ENCODE measurements around the gene PPFIA1. TPM values are rescaled to one million over a fixed set of nuclear protein-coding genes. Genes with fewer than 3 reads are reported as not detected.
"Not testable (repeated sequence)": the region's sequence is repeated elsewhere in the genome, so short reads cannot be mapped to it uniquely, and the experiment has no call there.

Gene PPFIA1
- total and polyA plus RNA-seq, 11 donors, result 15.8 to 53.1 (median 39.1) TPM

GRCh38 chr11:70383664-70384565, 113.4 kb downstream of the PPFIA1 start:
- DNase-seq, result no peak
- ATAC-seq, result no peak
- no peak overlapping the region for H3K4me3 ChIP-seq
- no peak for TF ChIP-seq POLR2A (IDR thresholded peaks at IDR 0.05)
- TF ChIP-seq CTCF (IDR thresholded peaks at IDR 0.05), result no peak
- H3K27me3 ChIP-seq, result no peaks in the 10 kb centered on the region
- H3K4me1 ChIP-seq, result no peaks in the 10 kb centered on the region
- peaks cover 0 to 60% (median 48%) of the 10 kb centered on the region in 9 donors for H3K36me3 ChIP-seq
- intact Hi-C loops (cut with DNase I), result no loop called here
- no peak overlapping the region for H3K27ac ChIP-seq
- 81 to 92% (median 88%) methylated on average over 10 to 11 of the region's 11 CpGs for WGBS, 4 donors
- H3K9me3 ChIP-seq, result no peaks in the 10 kb centered on the region

DNA sequence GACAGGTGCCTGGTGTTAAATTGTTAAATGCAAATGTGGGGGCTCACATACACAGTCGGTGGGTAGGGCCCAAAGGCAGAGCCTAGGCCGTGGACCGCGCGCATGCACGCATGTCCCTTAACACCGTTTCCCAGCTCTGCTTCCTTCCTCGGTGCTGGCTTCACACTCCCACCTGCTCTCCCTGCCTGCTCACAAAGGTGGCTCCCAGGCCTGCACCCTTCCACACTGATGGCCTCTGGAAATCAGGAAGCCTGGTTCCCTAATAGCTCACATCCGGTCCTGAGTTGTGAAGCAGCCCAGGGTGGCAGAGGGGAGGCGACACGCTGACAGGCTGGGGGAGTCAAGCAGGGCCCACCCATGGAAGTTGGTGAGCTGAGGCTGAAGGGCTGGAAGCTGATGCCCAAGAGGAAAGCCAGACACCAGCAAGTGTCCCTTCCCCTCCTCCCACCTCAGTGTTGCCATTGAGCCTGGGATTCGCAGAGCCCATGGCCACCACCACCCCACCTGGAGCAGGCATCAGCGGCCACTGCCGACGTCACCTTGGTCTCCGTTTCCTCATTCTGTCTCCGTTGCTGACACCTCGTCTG, 114.2 kb downstream of the PPFIA1 start:
- no peaks in the 10 kb centered on the region for H3K9me3 ChIP-seq
- H3K27ac ChIP-seq, result no peak overlapping the region
- TF ChIP-seq CTCF (IDR thresholded peaks at IDR 0.05), result no peak
- TF ChIP-seq POLR2A (IDR thresholded peaks at IDR 0.05), result no peak
- H3K36me3 ChIP-seq, result peaks cover 0 to 54% (median 41%) of the 10 kb centered on the region in 9 donors
- WGBS, 4 donors, result 85 to 87% (median 85%) methylated on average over 18 of the region's 18 CpGs
- H3K27me3 ChIP-seq, result peaks cover 0 to under 1% (median 0%) of the 10 kb centered on the region in 9 donors
- intact Hi-C loops (cut with DNase I), result no loop called here
- DNase-seq (no peak), ATAC-seq (peak in 1 of 4 donors; percentile 33)
- no peak overlapping the region for H3K4me3 ChIP-seq
- no peaks in the 10 kb centered on the region for H3K4me1 ChIP-seq

GRCh38 chr11:70387564-70387963, 117.1 kb downstream of the PPFIA1 start:
- Histone ChIP-seq H3K36me3 (peaks cover 0 to 29% (median 23%) of the 10 kb centered on the region in 9 donors), H3K9me3 (no peaks in the 10 kb centered on the region), H3K27ac (no peak overlapping the region), H3K4me1 (no peaks in the 10 kb centered on the region), H3K27me3 (peaks cover 0 to 7% (median 0%) of the 10 kb centered on the region in 9 donors), H3K4me3 (no peak overlapping the region)
- DNase-seq (no peak), ATAC-seq (no peak)
- intact Hi-C loops (cut with DNase I), result no loop called here
- 93 to 98% (median 97%) methylated on average over 4 of the region's 4 CpGs for WGBS, 4 donors
- TF ChIP-seq CTCF (IDR thresholded peaks at IDR 0.05) (no peak), POLR2A (IDR thresholded peaks at IDR 0.05) (no peak)

- WGBS, 4 donors, result 82 to 92% (median 90%) methylated on average over 6 of the region's 6 CpGs
- intact Hi-C loops (cut with DNase I), result no loop called here
Observed at GRCh38 chr11:70389201-70389600, 118.7 kb downstream of the PPFIA1 start.

DNA sequence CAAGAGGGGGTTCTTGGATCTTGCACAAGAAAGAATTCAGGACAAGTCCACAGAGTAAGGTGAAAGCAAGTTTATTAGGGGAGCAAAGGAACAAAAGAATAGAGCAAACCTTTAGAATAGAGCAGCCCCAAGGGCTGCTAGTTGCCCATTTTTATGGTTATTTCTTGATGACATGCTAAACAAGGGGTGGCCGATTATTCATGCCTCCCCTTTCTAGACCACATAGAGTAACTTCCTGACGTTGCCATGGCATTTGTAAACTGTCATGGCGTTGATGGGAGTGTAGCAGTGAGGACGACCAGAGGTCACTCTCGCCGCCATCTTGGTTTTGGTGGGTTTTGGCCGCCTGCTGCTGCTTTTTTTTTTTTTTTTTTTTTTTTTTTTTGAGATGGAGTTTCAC, 120.4 kb downstream of the PPFIA1 start:
- not testable (repeated sequence) for ATAC-seq, H3K4me3 ChIP-seq, DNase-seq, H3K4me1 ChIP-seq, H3K27ac ChIP-seq, H3K9me3 ChIP-seq, H3K36me3 ChIP-seq
- H3K27me3 ChIP-seq, result peaks cover 0 to 37% (median 0%) of the 10 kb centered on the region in 9 donors
- 95 to 96% (median 95%) methylated on average over 7 of the region's 7 CpGs for WGBS, 4 donors
- intact Hi-C loops (cut with DNase I), result loop anchor here in 1 of 10 donors (10.0 kb wide), 1 partner anchor 116 kb away; the partner anchor contains the start of gene PPFIA1

More at GRCh38 chr11:70389201-70389600, 118.7 kb downstream of the PPFIA1 start:
- Histone ChIP-seq H3K9me3 (no peaks in the 10 kb centered on the region), H3K4me1 (no peaks in the 10 kb centered on the region), H3K27me3 (peaks cover 0 to 22% (median 0%) of the 10 kb centered on the region in 9 donors), H3K27ac (no peak overlapping the region), H3K36me3 (peaks cover 0 to 13% (median 10%) of the 10 kb centered on the region in 9 donors), H3K4me3 (no peak overlapping the region)
- TF ChIP-seq POLR2A (IDR thresholded peaks at IDR 0.05), result no peak
- TF ChIP-seq CTCF (IDR thresholded peaks at IDR 0.05), result no peak
- no peak for ATAC-seq
- DNase-seq, result no peak
